MM.1S (cell line): Measurements from ENCODE around the gene PFKFB4.
"Not testable (repeated sequence)": the region's sequence is repeated elsewhere in the genome, so short reads cannot be mapped to it uniquely, and the experiment has no call there.

Experiments used
- DNase-seq: peaks from one replicate; pipeline ENCODE4 v3.0.0-alpha.2; 2015
- H2AFZ ChIP-seq: fragments of 300-600 bp; sonication (generic); 2 replicates; pipeline ENCODE4 v1.6.0; 2016; ENCODE audit warnings: antibody characterized with exemption, low read length
- H3F3A ChIP-seq: fragments of 300-600 bp; sonication (generic); 2 replicates; pipeline ENCODE4 v1.6.1; 2016; ENCODE audit warnings: mild to moderate bottlenecking, antibody characterized with exemption, low read length, moderate library complexity, mixed read lengths; ENCODE audit not compliant: insufficient read depth
- H3K27ac ChIP-seq: fragments of 300-600 bp; sonication (generic); 2 replicates; pipeline ENCODE4 v1.5.1; 2016; ENCODE audit warnings: mild to moderate bottlenecking, low read length
- H3K27me3 ChIP-seq: fragments of 300-600 bp; sonication (generic); replicated peaks from 2 replicates; pipeline ENCODE4 v1.6.0; 2016; ENCODE audit warnings: low read length; ENCODE audit not compliant: insufficient read depth
- H3K36me3 ChIP-seq: fragments of 300-600 bp; sonication (generic); replicated peaks from 2 replicates; pipeline ENCODE4 v1.6.1; 2016; ENCODE audit warnings: mild to moderate bottlenecking, low read length, mixed read lengths; ENCODE audit not compliant: insufficient read depth
- H3K4me1 ChIP-seq: fragments of 300-600 bp; sonication (generic); 2 replicates; pipeline ENCODE4 v1.6.1; 2016; ENCODE audit warnings: low read length, mixed read lengths
- H3K4me2 ChIP-seq: fragments of 300-600 bp; sonication (generic); 2 replicates; pipeline ENCODE4 v1.6.0; 2016; ENCODE audit warnings: low read depth, low read length
- H3K4me3 ChIP-seq: fragments of 300-600 bp; sonication (generic); 2 replicates; pipeline ENCODE4 v1.5.1; 2016; ENCODE audit warnings: low read length, mixed read lengths
- H3K79me2 ChIP-seq: fragments of 300-600 bp; sonication (generic); 2 replicates; pipeline ENCODE4 v1.6.1; 2016; ENCODE audit warnings: mixed run types, low read length, mixed read lengths
- H3K9ac ChIP-seq: fragments of 300-600 bp; sonication (generic); 2 replicates; pipeline ENCODE4 v1.6.1; 2016; ENCODE audit warnings: low read length, mixed read lengths
- H3K9me2 ChIP-seq: fragments of 300-600 bp; sonication (generic); replicated peaks from 2 replicates; pipeline ENCODE4 v1.6.1; 2016; ENCODE audit warnings: mild to moderate bottlenecking, low read length, mixed read lengths; ENCODE audit not compliant: insufficient read depth
- H3K9me3 ChIP-seq: fragments of 300-600 bp; sonication (generic); replicated peaks from 2 replicates; pipeline ENCODE4 v1.6.1; 2016; ENCODE audit warnings: mild to moderate bottlenecking, low read length, mixed read lengths; ENCODE audit not compliant: insufficient read depth
- H4K20me1 ChIP-seq: fragments of 300-600 bp; sonication (generic); 2 replicates; pipeline ENCODE4 v1.6.1; 2016; ENCODE audit warnings: mild to moderate bottlenecking, low read length, moderate library complexity, mixed read lengths; ENCODE audit not compliant: insufficient read depth
- EZH2 ChIP-seq: fragments of 300-600 bp; sonication (generic); optimal IDR thresholded peaks from 2 replicates; pipeline ENCODE3; 2017; ENCODE audit warnings: low read depth, mild to moderate bottlenecking, antibody characterized with exemption, low read length, mixed read lengths
- EZH2phosphoT487 ChIP-seq: fragments of 300-600 bp; sonication (generic); IDR thresholded peaks from 2 replicates; pipeline ENCODE4 v1.6.1; 2018; ENCODE audit warnings: antibody characterized with exemption, low read length
- TF ChIP-seq, protein P1 (sequence below): fragments of 300-600 bp; sonication (generic); IDR thresholded peaks from 2 replicates; pipeline ENCODE4 v1.5.1; 2016; ENCODE audit warnings: antibody characterized with exemption, low read length, mixed read lengths

Gene PFKFB4

DNA sequence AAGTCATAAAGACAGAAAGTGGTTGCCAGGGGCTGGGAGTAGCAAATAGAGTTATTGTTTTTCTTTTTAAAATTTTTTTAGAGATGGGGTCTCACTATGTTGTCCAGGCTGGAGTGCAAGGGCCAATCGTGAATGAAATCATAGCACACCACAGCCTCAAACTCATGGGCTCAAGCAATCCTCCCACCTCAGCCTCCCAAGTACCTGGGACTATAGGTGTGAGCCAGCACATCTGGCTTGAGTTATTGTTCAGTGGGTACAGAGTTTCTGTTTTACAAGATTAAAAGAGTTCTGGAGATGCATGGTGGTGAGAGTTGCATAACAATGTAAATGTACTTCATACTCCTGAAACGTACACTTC is 23.6 kb downstream of the PFKFB4 start:
- no peak overlapping the region for H2AFZ ChIP-seq
- no peak overlapping the region for H3K4me2 ChIP-seq
- no peaks in the 10 kb centered on the region for H3K79me2 ChIP-seq
- no peak for DNase-seq
- no peaks in the 10 kb centered on the region for H3K27me3 ChIP-seq
- H3K9ac ChIP-seq = no peak overlapping the region
- H3K4me1 ChIP-seq = no peaks in the 10 kb centered on the region
- TF ChIP-seq EZH2 = no peak
- TF ChIP-seq, protein P1, sequence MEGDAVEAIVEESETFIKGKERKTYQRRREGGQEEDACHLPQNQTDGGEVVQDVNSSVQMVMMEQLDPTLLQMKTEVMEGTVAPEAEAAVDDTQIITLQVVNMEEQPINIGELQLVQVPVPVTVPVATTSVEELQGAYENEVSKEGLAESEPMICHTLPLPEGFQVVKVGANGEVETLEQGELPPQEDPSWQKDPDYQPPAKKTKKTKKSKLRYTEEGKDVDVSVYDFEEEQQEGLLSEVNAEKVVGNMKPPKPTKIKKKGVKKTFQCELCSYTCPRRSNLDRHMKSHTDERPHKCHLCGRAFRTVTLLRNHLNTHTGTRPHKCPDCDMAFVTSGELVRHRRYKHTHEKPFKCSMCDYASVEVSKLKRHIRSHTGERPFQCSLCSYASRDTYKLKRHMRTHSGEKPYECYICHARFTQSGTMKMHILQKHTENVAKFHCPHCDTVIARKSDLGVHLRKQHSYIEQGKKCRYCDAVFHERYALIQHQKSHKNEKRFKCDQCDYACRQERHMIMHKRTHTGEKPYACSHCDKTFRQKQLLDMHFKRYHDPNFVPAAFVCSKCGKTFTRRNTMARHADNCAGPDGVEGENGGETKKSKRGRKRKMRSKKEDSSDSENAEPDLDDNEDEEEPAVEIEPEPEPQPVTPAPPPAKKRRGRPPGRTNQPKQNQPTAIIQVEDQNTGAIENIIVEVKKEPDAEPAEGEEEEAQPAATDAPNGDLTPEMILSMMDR = no peak
- no peak for TF ChIP-seq EZH2phosphoT487
- no peaks in the 10 kb centered on the region for H3K9me2 ChIP-seq
- H3K27ac ChIP-seq = no peak overlapping the region
- H3K9me3 ChIP-seq = no peaks in the 10 kb centered on the region
- H3F3A ChIP-seq = no peaks in the 10 kb centered on the region
- H4K20me1 ChIP-seq = no peaks in the 10 kb centered on the region
- no peak overlapping the region for H3K4me3 ChIP-seq
- no peaks in the 10 kb centered on the region for H3K36me3 ChIP-seq

DNA sequence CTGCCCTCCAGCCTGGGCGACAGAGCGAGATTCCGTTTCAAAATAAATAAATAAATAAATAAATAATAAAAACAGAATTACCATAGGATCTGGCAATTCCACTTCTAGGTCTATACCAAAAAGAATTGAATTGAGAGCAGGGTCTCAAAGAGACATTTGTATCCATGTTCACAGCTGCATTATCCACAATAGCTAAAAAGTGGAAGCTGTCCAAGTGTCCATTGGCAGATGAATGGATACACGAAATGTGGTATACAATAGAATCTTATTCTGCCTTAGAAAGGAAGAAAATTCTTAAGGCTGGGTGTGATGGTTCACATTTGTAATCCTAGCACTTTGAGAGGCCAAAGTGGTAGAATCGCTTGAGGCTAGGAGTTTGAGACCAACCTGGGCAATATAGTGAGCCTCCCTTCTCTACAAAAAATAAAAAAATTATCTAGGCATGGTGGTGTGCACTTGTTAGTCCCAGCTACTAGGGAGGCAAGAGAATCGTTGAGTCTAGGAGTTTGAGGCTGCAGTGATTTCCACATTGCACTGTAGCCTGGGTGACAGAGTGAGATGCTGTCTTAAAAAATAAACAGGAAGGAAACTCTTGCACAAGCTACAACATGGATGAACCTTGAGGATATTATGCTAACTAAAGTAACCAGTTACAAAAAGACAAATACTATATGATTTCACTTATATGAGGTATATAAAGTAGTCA is 24.2 kb downstream of the PFKFB4 start:
- no peaks in the 10 kb centered on the region for H3K27me3 ChIP-seq
- no peaks in the 10 kb centered on the region for H3K36me3 ChIP-seq
- DNase-seq = no peak
- H3K27ac ChIP-seq = no peak overlapping the region
- H3K4me2 ChIP-seq = no peak overlapping the region
- no peaks in the 10 kb centered on the region for H3K79me2 ChIP-seq
- no peak overlapping the region for H3K4me3 ChIP-seq
- no peaks in the 10 kb centered on the region for H3K9me3 ChIP-seq
- no peaks in the 10 kb centered on the region for H4K20me1 ChIP-seq
- no peak overlapping the region for H2AFZ ChIP-seq
- H3K9ac ChIP-seq = no peak overlapping the region
- no peaks in the 10 kb centered on the region for H3K9me2 ChIP-seq
- TF ChIP-seq EZH2 (no peak), EZH2phosphoT487 (no peak)
- TF ChIP-seq, protein P1 = no peak
- no peaks in the 10 kb centered on the region for H3K4me1 ChIP-seq
- no peaks in the 10 kb centered on the region for H3F3A ChIP-seq

DNA sequence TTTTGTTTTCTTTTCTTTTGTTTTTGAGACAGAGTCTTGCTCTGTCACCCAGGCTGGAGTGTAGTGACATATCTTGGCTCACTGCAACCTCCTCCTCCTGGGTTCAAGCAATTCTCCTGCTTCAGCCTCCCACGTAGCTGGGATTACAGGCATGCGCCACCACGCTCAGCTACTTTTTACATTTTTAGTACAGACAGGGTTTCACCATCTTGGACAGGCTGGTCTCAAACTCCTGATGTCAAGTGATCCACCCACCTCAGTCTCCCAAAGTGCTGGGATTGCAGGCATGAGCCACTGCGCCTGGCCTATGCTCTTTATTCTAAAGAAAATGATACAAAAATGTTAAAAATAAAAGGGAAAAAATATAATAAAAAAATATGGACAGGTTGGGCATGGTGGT is 25.9 kb downstream of the PFKFB4 start:
- not testable (repeated sequence) for H3K4me3 ChIP-seq, H3K9me3 ChIP-seq, H3K9me2 ChIP-seq, H3K79me2 ChIP-seq, H3K27me3 ChIP-seq, H3K9ac ChIP-seq, H3F3A ChIP-seq, H3K4me2 ChIP-seq, H4K20me1 ChIP-seq, DNase-seq, H3K27ac ChIP-seq, H2AFZ ChIP-seq, H3K36me3 ChIP-seq, H3K4me1 ChIP-seq

DNA sequence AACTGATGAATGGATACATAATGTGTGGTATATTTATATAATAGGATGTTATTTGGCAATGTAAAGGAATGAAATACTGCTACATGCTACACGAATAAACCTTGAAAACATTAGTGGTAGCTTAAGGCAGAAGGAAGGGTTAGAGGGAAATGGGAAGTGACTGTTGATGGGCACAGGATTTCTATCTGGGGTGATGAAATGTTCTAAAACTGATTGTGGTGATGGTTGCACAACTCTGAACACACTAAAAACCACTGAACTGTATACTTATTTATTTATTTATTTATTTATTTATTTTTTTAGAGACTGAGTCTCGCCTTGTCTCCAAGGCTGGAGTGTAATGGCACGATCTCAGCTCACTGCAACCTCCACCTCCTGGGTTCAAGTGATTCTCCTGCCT is 27.8 kb downstream of the PFKFB4 start:
- DNase-seq = no peak
- Histone ChIP-seq H3K27me3 (no peaks in the 10 kb centered on the region), H3K9me2 (no peaks in the 10 kb centered on the region), H3K9me3 (no peaks in the 10 kb centered on the region), H3K4me2 (no peak overlapping the region), H3K4me1 (no peaks in the 10 kb centered on the region), H3K79me2 (no peaks in the 10 kb centered on the region), H2AFZ (no peak overlapping the region), H3K27ac (no peak overlapping the region), H3F3A (no peaks in the 10 kb centered on the region), H4K20me1 (no peaks in the 10 kb centered on the region), H3K36me3 (no peaks in the 10 kb centered on the region), H3K4me3 (no peak overlapping the region), H3K9ac (no peak overlapping the region)
- TF ChIP-seq, protein P1 = no peak
- TF ChIP-seq EZH2 (no peak), EZH2phosphoT487 (no peak)
